Thymus (tissue), 11 donors: ENCODE measurements around the gene KIF19. TPM values are rescaled to one million over a fixed set of nuclear protein-coding genes. Genes with fewer than 3 reads are reported as not detected.

Experiments used
- DNase-seq, 9 donors: peaks; one replicate each; pipeline ENCODE4 v3.0.0-alpha.2; 2013; ENCODE audit warnings: low spot score in 9 of 9, low read depth in 6 of 9, missing footprints in 1 of 9
- H3K27ac ChIP-seq, 2 donors: one replicate each; pipeline ENCODE4 v1.5.1; 2013; ENCODE audit warnings: control low read depth in 1 of 2, low read depth in 1 of 2, low read length in 1 of 2, mild to moderate bottlenecking in 1 of 2, moderate library complexity in 1 of 2
- H3K27me3 ChIP-seq, 2 donors: one replicate each; pipeline ENCODE4 v1.5.1; 2013; ENCODE audit warnings: low read length in 1 of 2; ENCODE audit not compliant: control insufficient read depth in 2 of 2, insufficient read depth in 1 of 2
- H3K36me3 ChIP-seq, 2 donors: one replicate each; pipeline ENCODE4 v1.5.1; 2013; ENCODE audit warnings: low read length in 1 of 2, mild to moderate bottlenecking in 1 of 2, moderate library complexity in 1 of 2; ENCODE audit not compliant: control insufficient read depth in 2 of 2, insufficient read depth in 2 of 2
- H3K4me1 ChIP-seq, 2 donors: one replicate each; pipeline ENCODE4 v1.5.1; 2013; ENCODE audit warnings: low read length in 2 of 2; ENCODE audit not compliant: control insufficient read depth in 2 of 2, insufficient read depth in 2 of 2
- H3K4me3 ChIP-seq, 2 donors: one replicate each; pipeline ENCODE4 v1.5.1; 2013; ENCODE audit warnings: low read length in 2 of 2, control low read depth in 1 of 2, mild to moderate bottlenecking in 1 of 2
- H3K9me3 ChIP-seq, 2 donors: one replicate each; pipeline ENCODE4 v1.5.1; 2013; ENCODE audit warnings: low read length in 1 of 2, mild to moderate bottlenecking in 1 of 2; ENCODE audit not compliant: control insufficient read depth in 2 of 2, insufficient read depth in 1 of 2
- WGBS: extraction: QIAGEN DNeasy Blood & Tissue Kit; methylation state at CpG from one replicate; pipeline ENCODE4 v1.1.7; 2013; 5-methylcytosine and 5-hydroxymethylcytosine counted together
- polyA plus RNA-seq: library from polyadenylated mRNA; stranded (reverse); fragments of 200-250 nt; gene quantifications from one replicate; pipeline ENCODE4 v1.2.3, GENCODE V29; 2013
- total RNA-seq: library from RNA; stranded (reverse); fragments of 120-200 nt; gene quantifications from one replicate; pipeline ENCODE4 v1.2.4, GENCODE V29; 2013
- donor health status: healthy.

Gene KIF19
- total and polyA plus RNA-seq, 2 donors, result 4.7 to 5.2 TPM

- Histone ChIP-seq H3K4me3 (no peak within 1 kb of the TSS), H3K27ac (no peak within 1 kb of the TSS), H3K36me3 (no peaks in the 10 kb centered on the region), H3K4me1 (no peaks in the 10 kb centered on the region), H3K9me3 (no peaks in the 10 kb centered on the region), H3K27me3 (peaks cover 29 to 67% of the 10 kb centered on the region in 2 donors)
- WGBS, result 50% methylated on average over 28 of the region's 28 CpGs
- DNase-seq, result no peak
These were observed 35.4 kb downstream of the KIF19 start, which contains the start of gene BTBD17 for GRCh38 chr17:74361230-74362068. TSS of gene BTBD17 (minus strand) at chr17:74361868. CDS start at chr17:74361819, 49 bp downstream.

DNA sequence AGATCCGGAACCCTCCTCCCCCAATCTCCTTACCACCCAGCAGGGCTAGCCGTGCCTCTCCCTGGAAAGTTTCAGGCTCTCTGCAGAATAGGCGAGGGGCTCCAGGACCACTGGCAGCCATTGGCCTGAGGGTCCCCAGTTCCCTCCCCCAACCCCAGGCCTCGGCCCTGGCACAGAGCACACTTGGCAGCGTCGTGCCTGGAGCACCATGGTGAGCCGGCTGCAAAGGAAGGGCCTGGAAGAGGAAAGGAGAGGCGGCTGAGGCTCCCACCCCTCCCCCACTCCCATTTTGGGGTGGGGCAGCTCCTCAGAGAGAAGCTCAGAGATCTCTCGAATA is 36.0 kb downstream of the KIF19 start:
- 46% methylated on average over 9 of the region's 9 CpGs for WGBS
- Histone ChIP-seq H3K36me3 (no peaks in the 10 kb centered on the region), H3K4me1 (no peaks in the 10 kb centered on the region), H3K27ac (no peak overlapping the region), H3K27me3 (peaks cover 23 to 61% of the 10 kb centered on the region in 2 donors), H3K9me3 (no peaks in the 10 kb centered on the region), H3K4me3 (no peak overlapping the region)
- DNase-seq, result no peak

GRCh38 chr17:74362810-74363498 is 36.9 kb downstream of the KIF19 start:
- no peaks in the 10 kb centered on the region for H3K9me3 ChIP-seq
- H3K4me3 ChIP-seq, result no peak overlapping the region
- H3K27ac ChIP-seq, result no peak overlapping the region
- no peak for DNase-seq
- H3K36me3 ChIP-seq, result no peaks in the 10 kb centered on the region
- H3K27me3 ChIP-seq, result peaks cover 14 to 52% of the 10 kb centered on the region in 2 donors
- WGBS, result 91% methylated on average over 14 of the region's 14 CpGs
- H3K4me1 ChIP-seq, result no peaks in the 10 kb centered on the region

- peaks cover 0 to 21% of the 10 kb centered on the region in 2 donors for H3K27me3 ChIP-seq
- H3K4me3 ChIP-seq, result no peak within 1 kb of the TSS
- peaks cover 0 to 18% of the 10 kb centered on the region in 2 donors for H3K4me1 ChIP-seq
- H3K27ac ChIP-seq, result no peak within 1 kb of the TSS
- H3K36me3 ChIP-seq, result no peaks in the 10 kb centered on the region
- 94% methylated on average over 5 of the region's 5 CpGs for WGBS
- DNase-seq, result no peak
- H3K9me3 ChIP-seq, result no peaks in the 10 kb centered on the region
These were observed 41.2 kb downstream of the KIF19 start, which contains the start of gene GPR142 for GRCh38 chr17:74367206-74367605. TSS of gene GPR142 (plus strand) at chr17:74367506. CDS start at chr17:74369541, 2,035 bp downstream.

- no peaks in the 10 kb centered on the region for H3K36me3 ChIP-seq
- H3K4me1 ChIP-seq, result peaks cover 0 to 18% of the 10 kb centered on the region in 2 donors
- peaks cover 0 to 10% of the 10 kb centered on the region in 2 donors for H3K27me3 ChIP-seq
- 30% methylated on average over 14 of the region's 14 CpGs for WGBS
- peak in 3 of 9 donors; percentile 58 to 69 (median 67) for DNase-seq
- no peak overlapping the region for H3K27ac ChIP-seq
- H3K4me3 ChIP-seq, result no peak overlapping the region
- no peaks in the 10 kb centered on the region for H3K9me3 ChIP-seq
These were observed 42.5 kb downstream of the KIF19 start for GRCh38 chr17:74368341-74369081.

- peak in 4 of 9 donors; percentile 39 to 77 (median 56) for DNase-seq
These were observed 43.2 kb downstream of the KIF19 start for GRCh38 chr17:74369221-74369620.

DNA sequence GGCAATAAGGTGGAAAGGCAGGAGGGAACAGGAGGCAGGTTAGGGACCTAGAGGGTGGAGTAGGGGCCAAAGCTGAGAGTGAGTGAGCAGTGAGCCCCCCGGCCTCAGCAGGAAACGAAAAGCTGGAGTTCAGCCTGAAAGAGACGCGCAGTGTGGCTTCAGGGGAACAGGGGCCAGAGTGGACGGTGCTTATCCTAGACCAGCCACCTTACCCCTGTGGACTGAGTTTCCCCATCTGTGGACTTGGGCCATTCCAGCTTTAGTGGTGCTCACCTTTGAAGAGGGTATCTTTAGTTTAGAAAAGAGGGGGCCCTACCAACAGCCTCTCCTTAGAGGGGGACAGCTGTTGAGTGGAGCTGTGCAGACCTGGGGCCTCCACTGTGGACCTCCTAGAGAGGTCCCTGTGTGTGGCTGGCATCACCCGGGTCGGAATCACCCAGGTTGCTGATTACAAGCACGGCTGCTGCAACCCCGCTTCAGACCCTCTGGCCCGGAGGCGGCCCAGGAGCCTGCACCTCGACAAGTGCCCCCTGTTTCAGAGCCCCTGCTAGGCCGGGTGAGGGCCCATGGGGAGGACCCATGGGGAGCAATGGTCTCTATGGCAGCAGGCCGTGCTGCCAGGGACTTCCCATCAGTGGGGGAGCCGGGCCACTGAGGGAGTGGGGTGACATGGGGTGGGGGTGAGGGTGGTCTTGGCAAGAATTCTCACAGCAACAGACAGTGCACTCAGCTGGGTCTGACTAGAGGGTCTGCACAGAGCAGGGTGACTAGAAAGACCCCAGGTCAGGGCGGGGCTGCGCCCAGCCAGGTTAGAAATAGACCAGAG is 43.9 kb downstream of the KIF19 start:
- Histone ChIP-seq H3K9me3 (no peaks in the 10 kb centered on the region), H3K36me3 (no peaks in the 10 kb centered on the region), H3K4me3 (no peak overlapping the region), H3K27ac (no peak overlapping the region), H3K4me1 (peaks cover 0 to 20% of the 10 kb centered on the region in 2 donors), H3K27me3 (peaks cover 0 to 10% of the 10 kb centered on the region in 2 donors)
- DNase-seq, result no peak
- 91% methylated on average over 17 of the region's 17 CpGs for WGBS

More at GRCh38 chr17:74369221-74369620, 43.2 kb downstream of the KIF19 start:
- 4% methylated on average over 10 of the region's 10 CpGs for whole genome bisulfite sequencing
- H3K4me1 ChIP-seq, result peaks cover 0 to 18% of the 10 kb centered on the region in 2 donors
- H3K36me3 ChIP-seq, result no peaks in the 10 kb centered on the region
- no peak overlapping the region for H3K27ac ChIP-seq
- no peaks in the 10 kb centered on the region for H3K9me3 ChIP-seq
- H3K4me3 ChIP-seq, result no peak overlapping the region
- peaks cover 0 to 10% of the 10 kb centered on the region in 2 donors for H3K27me3 ChIP-seq

DNA sequence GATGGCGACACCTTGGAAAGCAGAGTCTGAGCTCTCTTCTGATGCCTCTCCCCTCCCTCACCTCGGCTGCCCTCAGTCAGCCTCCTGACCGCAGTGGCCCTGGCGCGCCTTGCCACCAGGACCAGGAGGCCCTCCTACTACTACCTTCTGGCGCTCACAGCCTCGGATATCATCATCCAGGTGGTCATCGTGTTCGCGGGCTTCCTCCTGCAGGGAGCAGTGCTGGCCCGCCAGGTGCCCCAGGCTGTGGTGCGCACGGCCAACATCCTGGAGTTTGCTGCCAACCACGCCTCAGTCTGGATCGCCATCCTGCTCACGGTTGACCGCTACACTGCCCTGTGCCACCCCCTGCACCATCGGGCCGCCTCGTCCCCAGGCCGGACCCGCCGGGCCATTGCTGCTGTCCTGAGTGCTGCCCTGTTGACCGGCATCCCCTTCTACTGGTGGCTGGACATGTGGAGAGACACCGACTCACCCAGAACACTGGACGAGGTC is 45.7 kb downstream of the KIF19 start:
- H3K27me3 ChIP-seq, result peaks cover 0 to 10% of the 10 kb centered on the region in 2 donors
- no peaks in the 10 kb centered on the region for H3K9me3 ChIP-seq
- H3K27ac ChIP-seq, result no peak overlapping the region
- no peak for DNase-seq
- 97% methylated on average over 26 of the region's 26 CpGs for WGBS
- H3K4me1 ChIP-seq, result peaks cover 0 to 20% of the 10 kb centered on the region in 2 donors
- H3K36me3 ChIP-seq, result no peaks in the 10 kb centered on the region
- no peak overlapping the region for H3K4me3 ChIP-seq
